Vagina (tissue), 2 donors: ENCODE data around the gene LHX8. TPM values are rescaled to one million over a fixed set of nuclear protein-coding genes. Genes with fewer than 3 reads are reported as not detected.
A peak's percentile ranks its signal among the peaks of the same experiment; 100 is the strongest.

ENCODE experiments used
- DNase-seq, 2 donors: peaks; one replicate each; pipeline ENCODE4 v3.0.0-alpha.2; 2017; ENCODE audit errors: extremely low spot score in 2 of 2
- H3K27ac ChIP-seq: fragments of 200-600 bp; sonication (generic); one replicate; pipeline ENCODE4 v1.5.1; 2019
- H3K27me3 ChIP-seq: fragments of 200-600 bp; sonication (generic); one replicate; pipeline ENCODE4 v1.5.1; 2019
- H3K36me3 ChIP-seq, 2 donors: fragments of 200-600 bp; sonication (generic); one replicate each; pipeline ENCODE4 v1.5.1; 2017 to 2019
- H3K4me1 ChIP-seq: fragments of 200-600 bp; sonication (generic); one replicate; pipeline ENCODE4 v1.5.1; 2019
- H3K4me3 ChIP-seq, 2 donors: fragments of 200-600 bp; sonication (generic); 1 replicate in 1 of 2; 2 replicates in 1 of 2; pipeline ENCODE4 v1.5.1; 2016 to 2019
- H3K9me3 ChIP-seq: fragments of 200-600 bp; sonication (generic); one replicate; pipeline ENCODE4 v1.5.1; 2019
- CTCF ChIP-seq, 3 experiments: fragments of 450-650 bp in 2 of 3; fragments of 200-600 bp in 1 of 3; sonication (generic) in 1 of 3; IDR thresholded peaks; one replicate each; pipeline ENCODE4 v1.5.1; 2017 to 2019; ENCODE audit warnings: antibody characterized with exemption in 3 of 3, mild to moderate bottlenecking in 2 of 3, moderate library complexity in 2 of 3
- POLR2A ChIP-seq, 2 donors: fragments of 450-650 bp; IDR thresholded peaks; one replicate each; pipeline ENCODE4 v1.6.1; 2017; ENCODE audit warnings: antibody characterized with exemption in 2 of 2, mild to moderate bottlenecking in 2 of 2, moderate library complexity in 2 of 2
- POLR2AphosphoS5 ChIP-seq, 2 donors: sonication (generic); formaldehyde crosslinking; IDR thresholded peaks; one replicate each; pipeline ENCODE4 v1.9.0; 2017; ENCODE audit warnings: antibody characterized with exemption in 2 of 2, mild to moderate bottlenecking in 2 of 2, low read depth in 1 of 2; ENCODE audit not compliant: insufficient read depth in 1 of 2
- intact Hi-C: fragments of 100-400 bp; cut with DNase I; formaldehyde crosslinking; loops from one replicate; pipeline ENCODE4 v1.15.1; 2023
- total RNA-seq: library from RNA; depleted of rRNA; stranded (reverse); fragments of >200 nt; gene quantifications from one replicate; pipeline ENCODE4 v1.2.3, GENCODE V29; 2016

The LHX8 gene
- total RNA-seq, 1 donor from 2014 or later, result not detected

GRCh38 chr1:75132812-75133619 lies 1.2 kb upstream of the LHX8 start:
- TF ChIP-seq POLR2AphosphoS5 (IDR thresholded peaks at IDR 0.05; ENCODE audit: insufficient read depth in 1 of 2, low read depth in 1 of 2) (no peak), POLR2A (IDR thresholded peaks at IDR 0.05) (no peak), CTCF (IDR thresholded peaks at IDR 0.05) (no peak)
- intact Hi-C loops, result no loop called here
- Histone ChIP-seq H3K27me3 (peaks cover 33% of the 10 kb centered on the region), H3K27ac (no peak overlapping the region), H3K4me1 (peaks cover 19% of the 10 kb centered on the region), H3K36me3 (no peaks in the 10 kb centered on the region), H3K9me3 (no peaks in the 10 kb centered on the region), H3K4me3 (no peak overlapping the region)
- no peak for DNase-seq

- peak overlapping the region; percentile 15 to 41 for H3K4me3 ChIP-seq
- intact Hi-C loops, result no loop called here
- H3K27ac ChIP-seq, result no peak overlapping the region
- peaks cover 26% of the 10 kb centered on the region for H3K27me3 ChIP-seq
- no peak for DNase-seq
- no peaks in the 10 kb centered on the region for H3K9me3 ChIP-seq
- H3K36me3 ChIP-seq, result no peaks in the 10 kb centered on the region
- peaks cover 19% of the 10 kb centered on the region for H3K4me1 ChIP-seq
- TF ChIP-seq POLR2A (IDR thresholded peaks at IDR 0.05), result no peak
- TF ChIP-seq POLR2AphosphoS5 (IDR thresholded peaks at IDR 0.05; ENCODE audit: insufficient read depth in 1 of 2, low read depth in 1 of 2), result no peak
- no peak for TF ChIP-seq CTCF (IDR thresholded peaks at IDR 0.05)
Observed at GRCh38 chr1:75134647-75135572, 722 bp downstream of the LHX8 start.

GRCh38 chr1:75135573-75136194 lies 1.5 kb downstream of the LHX8 start:
- Histone ChIP-seq H3K27me3 (peaks cover 26% of the 10 kb centered on the region), H3K27ac (no peak overlapping the region), H3K4me3 (peak overlapping the region; percentile 15 to 41), H3K36me3 (no peaks in the 10 kb centered on the region), H3K4me1 (peaks cover 19% of the 10 kb centered on the region), H3K9me3 (no peaks in the 10 kb centered on the region)
- TF ChIP-seq POLR2AphosphoS5 (IDR thresholded peaks at IDR 0.05; ENCODE audit: insufficient read depth in 1 of 2, low read depth in 1 of 2) (no peak), POLR2A (IDR thresholded peaks at IDR 0.05) (no peak), CTCF (IDR thresholded peaks at IDR 0.05) (no peak)
- no peak for DNase-seq
- intact Hi-C loops, result no loop called here

- Histone ChIP-seq H3K9me3 (no peaks in the 10 kb centered on the region), H3K27ac (no peak overlapping the region), H3K36me3 (no peaks in the 10 kb centered on the region), H3K4me3 (peak overlapping the region in 1 of 2 donors; percentile 26), H3K4me1 (peaks cover 19% of the 10 kb centered on the region), H3K27me3 (peaks cover 22% of the 10 kb centered on the region)
- intact Hi-C loops, result no loop called here
- no peak for DNase-seq
- TF ChIP-seq CTCF (IDR thresholded peaks at IDR 0.05), result no peak
- TF ChIP-seq POLR2A (IDR thresholded peaks at IDR 0.05), result no peak
- no peak for TF ChIP-seq POLR2AphosphoS5 (IDR thresholded peaks at IDR 0.05; ENCODE audit: insufficient read depth in 1 of 2, low read depth in 1 of 2)
Observed at GRCh38 chr1:75136195-75136815, 2.1 kb downstream of the LHX8 start.
